ENCODE data around the gene LPCAT1. TPM values are rescaled to one million over a fixed set of nuclear protein-coding genes. Genes with fewer than 3 reads are reported as not detected.

LPCAT1 gene
- total RNA-seq, 1 donor from 2014 or later: 119 TPM

DNA sequence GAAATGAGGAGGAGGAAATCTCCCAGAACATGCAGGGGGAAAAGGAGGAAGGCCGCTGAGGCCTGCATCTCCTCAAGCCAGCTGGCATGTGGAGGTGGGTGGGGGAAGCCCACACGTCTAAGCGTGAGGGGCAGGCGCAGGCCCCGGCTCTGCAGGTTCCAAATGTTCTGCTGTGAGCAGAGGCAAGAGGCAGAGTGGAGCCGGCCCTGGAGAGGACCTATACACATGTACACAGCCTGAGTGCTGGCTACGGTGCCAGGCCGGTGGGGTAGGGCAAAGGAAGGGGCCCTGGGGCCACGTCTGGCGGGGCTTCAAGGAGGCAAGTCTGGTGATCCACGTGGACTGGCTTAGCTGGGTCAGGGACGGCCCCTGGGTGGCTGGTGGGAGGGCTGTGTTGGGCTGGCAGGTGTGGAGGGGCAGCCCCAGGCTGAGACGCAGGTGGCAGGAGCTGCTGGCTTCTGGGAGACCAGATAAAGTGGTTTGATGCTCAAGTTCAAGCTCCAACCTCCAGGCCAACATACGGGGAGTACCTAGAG lies 26.4 kb downstream of the LPCAT1 start:
- DNase-seq (ENCODE audit: low spot score): no peak

DNA sequence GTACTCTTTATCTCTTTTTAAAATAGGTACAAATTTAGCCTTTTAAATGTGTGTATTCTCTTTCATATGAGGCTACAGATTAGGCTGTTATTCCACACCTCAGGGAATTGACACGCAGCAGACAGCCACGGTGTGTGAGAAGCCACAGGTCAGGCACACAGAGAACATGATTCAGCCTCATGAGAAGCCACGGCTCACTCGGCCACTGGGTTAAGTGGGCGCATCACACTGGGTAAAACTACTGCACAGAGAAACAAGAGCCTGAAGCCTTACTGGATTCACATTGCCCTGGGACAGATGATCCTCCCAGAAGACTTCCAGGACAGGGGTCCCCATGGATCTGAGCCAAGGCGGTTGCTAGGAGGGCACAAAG lies 28.2 kb downstream of the LPCAT1 start:
- DNase-seq (ENCODE audit: low spot score): no peak

DNA sequence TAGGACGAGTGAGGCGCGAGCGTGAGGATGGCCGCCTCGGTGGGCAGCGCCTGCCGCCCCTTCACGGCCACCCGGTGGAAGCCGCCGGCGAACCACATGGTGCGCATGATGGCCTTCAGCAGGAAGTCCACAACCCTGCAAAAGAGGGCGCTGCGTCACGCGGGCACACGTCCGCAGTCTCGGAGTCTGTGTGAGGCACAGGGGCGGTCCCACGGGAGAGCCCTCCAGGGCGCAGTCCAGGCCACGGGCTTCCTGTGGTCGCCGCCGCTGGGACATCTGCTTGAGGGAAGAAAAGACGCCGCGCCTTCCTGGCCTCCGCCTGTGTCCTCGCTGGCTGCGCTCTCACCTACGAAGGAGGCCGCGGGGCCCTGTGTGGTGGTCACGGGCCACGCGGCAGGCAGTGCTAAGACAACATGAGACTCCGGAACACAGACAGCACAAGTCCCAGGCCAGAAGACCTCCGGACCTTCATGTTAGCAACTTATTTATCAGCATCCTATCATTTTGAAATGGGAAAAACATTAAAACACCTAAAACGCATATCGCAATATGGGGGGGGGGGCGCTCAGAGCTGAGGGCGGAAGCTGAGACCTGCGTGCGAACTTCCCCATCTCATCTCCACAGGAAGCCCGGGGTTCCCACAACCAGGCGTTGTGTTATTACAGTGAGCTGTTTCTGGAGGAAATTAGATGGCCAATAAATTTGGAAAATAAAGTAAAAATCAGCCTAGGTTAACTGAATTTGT lies 28.8 kb downstream of the LPCAT1 start:
- DNase-seq (ENCODE audit: low spot score): no peak

DNA sequence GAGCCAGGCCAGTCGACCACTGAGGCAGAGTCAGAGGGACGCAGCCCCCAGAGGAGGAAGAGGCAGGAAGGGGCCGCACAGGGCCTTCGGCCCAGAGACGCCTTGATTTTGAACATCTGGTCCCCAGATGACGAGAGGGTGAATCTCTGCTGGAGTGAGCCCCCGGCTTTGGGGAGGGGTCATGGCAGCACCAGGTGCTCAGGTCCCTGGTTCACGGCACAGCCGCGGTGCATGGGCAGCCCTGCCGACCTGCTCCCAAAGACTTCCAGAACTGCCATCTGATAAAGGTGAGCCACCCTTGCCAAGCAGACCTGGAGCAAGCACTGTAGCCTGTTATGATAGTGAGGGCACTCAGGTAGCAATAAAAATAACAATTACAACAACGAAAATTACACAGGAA lies 29.8 kb downstream of the LPCAT1 start:
- DNase-seq (ENCODE audit: low spot score): no peak

DNA sequence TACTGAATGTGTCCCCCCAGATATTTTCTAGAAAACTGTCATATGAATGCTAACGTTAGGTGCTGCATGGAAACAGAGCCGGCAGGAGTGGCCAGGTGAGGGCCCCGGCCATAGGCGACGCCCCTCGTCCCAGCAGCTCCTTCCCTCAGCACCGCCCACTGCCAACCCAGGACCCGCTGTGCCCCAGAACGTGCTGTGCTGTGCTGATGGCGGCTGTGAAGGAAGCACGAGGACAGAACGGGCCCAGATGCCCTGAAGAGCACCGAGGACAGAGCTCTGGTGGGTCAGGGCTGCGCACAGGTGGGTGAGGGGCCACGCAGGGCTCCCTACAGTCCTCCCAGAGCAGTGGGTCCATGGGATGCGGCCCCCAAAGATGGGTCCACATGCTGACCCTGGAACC lies 30.3 kb downstream of the LPCAT1 start:
- DNase-seq (ENCODE audit: low spot score): no peak

DNA sequence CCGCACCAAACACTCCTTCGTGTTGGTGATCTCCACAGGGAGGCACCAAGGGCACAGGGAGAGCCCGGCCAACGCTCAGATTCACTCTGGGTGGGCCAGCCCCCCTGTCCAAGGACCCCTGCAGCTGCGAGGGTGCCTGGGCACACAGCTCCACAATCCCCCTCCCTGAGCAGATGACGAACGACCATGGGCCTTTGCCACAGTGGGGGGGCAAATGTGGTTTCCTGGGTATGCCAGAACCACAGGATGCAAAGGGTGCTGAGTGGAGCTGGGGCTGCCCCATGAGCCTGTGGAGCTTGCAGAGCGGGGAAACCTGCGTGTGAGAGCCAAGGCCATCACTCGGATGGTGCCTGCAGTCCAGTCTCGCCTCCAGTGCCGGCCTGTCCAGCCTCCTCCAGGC lies 31.0 kb downstream of the LPCAT1 start:
- DNase-seq (ENCODE audit: low spot score): no peak

- DNase-seq (ENCODE audit: low spot score): no peak
Measured at GRCh38 chr5:1490376-1490775, 33.4 kb downstream of the LPCAT1 start.

GRCh38 chr5:1489754-1490153 lies 34.0 kb downstream of the LPCAT1 start:
- no peak for DNase-seq (ENCODE audit: low spot score)

- DNase-seq (ENCODE audit: low spot score): no peak
Measured at GRCh38 chr5:1488882-1489680, 34.7 kb downstream of the LPCAT1 start.

DNA sequence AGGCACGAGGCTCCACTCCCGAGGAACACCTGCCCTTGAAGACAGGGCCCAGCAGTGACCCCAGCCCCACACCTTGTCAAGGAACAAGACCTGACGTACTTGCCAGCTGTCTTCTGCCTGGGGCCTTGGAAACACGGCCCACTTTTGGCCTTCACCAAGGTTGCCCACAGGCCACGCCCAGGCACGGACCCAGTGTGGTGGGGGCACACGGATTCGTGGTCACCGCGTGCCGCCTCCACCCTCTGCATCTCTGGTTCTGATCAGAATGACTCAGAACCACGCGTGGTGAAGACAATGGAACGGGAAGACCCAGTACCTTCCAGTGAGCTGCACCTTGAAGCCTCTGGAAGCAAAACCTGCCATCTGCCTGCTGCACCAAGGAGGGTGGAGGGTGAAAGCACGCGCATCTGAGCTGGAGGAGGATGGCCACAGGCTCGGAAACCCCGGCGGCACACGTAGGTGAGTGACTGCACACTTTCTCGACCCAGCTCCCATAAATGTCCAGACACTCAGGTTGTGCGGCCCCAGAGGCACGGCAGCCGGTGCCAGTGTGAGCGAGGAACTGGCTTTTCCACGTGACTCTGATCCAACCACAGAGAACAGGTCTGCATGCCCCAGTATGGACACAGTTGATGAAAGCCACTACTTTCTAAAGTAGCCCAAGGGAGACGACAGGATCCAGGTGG lies 36.5 kb downstream of the LPCAT1 start:
- DNase-seq (ENCODE audit: low spot score): no peak

GRCh38 chr5:1486271-1486670 lies 37.5 kb downstream of the LPCAT1 start:
- DNase-seq (ENCODE audit: low spot score): no peak

DNA sequence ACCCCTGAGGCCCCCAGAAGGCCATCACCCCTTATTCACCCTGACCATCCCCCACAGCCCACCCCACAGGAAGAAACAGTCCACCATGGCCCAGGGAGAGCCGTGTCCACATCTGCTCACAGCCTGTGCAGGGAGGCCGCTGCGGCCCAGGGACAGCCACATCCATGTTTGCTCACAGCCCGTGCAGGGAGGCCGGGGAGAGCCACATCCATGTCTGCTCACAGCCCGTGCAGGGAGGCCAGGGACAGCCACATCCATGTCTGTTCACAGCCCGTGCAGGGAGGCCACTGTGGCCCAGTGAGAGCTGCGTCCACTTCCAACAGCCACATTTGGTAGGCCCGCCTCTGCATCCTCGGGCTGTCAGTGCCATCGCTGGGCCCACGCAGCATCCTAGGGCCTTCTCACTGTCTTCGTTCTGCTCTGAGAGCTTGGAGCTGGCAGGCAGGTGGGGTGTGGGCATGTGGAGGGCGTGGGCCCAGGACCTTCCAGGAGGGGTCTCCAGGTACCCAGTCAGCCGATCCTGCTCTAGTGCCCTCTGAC lies 38.1 kb downstream of the LPCAT1 start:
- no peak for DNase-seq (ENCODE audit: low spot score)

GRCh38 chr5:1484730-1485578 lies 38.8 kb downstream of the LPCAT1 start:
- no peak for DNase-seq (ENCODE audit: low spot score)

DNA sequence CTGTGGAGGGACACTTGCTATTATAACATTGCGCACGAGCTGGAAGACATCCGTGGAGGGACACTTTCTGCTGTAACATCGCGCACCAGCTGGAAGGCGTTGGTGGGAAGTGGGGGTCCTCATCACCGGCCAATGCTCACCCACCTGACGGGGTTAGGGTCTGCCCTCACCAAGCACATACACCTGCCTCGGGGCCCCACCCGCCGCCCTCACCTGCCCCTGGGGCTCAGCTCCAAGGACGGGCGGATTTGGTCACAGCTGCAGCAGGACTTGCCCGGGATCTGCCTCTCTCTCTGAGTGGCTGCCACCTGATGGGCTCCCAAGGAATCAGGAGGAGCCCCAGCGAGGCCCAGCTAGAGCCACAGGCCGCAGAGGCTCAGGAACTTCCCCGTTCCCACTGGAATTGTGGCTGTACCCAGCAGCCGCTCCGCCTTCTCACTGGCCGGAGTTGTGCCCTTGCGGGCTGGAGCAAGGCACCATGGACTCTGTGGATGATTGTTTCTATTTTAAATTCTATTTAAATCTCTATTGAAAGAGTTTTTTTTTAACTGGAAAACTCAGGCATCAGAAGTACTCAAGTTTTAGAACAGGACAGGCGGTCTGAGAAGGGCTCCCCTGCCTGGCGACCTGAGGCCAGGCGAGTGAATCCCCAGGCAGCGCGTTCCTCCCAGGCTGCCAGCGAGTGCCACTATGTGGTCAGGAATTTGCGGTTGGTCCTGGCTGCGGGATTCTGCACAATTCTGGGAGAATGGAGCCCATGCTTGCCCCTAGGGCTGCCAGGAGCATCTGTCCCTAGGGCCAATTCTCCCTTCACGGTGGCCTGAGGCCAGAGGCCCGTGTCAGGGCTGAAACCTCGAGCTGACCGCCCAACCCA lies 39.7 kb downstream of the LPCAT1 start:
- DNase-seq (ENCODE audit: low spot score): no peak

DNA sequence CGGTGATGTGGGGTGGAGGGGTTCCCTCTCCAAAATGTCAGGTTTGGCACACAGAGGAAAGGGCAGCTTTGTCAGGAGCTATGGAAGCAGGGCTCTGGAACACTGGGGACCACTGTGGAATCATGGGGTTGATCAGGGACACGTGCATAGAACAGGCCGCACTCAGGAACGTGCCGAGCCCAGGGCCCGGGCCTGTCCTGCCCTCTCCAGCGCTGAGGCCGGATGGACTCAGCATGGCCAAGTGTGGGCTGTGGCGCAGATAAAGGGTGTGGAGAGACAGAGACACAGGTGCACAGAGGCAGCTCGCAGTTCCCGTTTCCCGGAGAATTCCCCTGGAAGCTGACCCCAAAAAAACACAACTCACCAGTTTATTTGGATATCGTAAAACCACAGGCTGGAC lies 40.7 kb downstream of the LPCAT1 start:
- no peak for DNase-seq (ENCODE audit: low spot score)

- no peak for DNase-seq (ENCODE audit: low spot score)
Measured at GRCh38 chr5:1481959-1482331, 41.8 kb downstream of the LPCAT1 start.

GRCh38 chr5:1481266-1481958 lies 42.3 kb downstream of the LPCAT1 start:
- no peak for DNase-seq (ENCODE audit: low spot score)

DNA sequence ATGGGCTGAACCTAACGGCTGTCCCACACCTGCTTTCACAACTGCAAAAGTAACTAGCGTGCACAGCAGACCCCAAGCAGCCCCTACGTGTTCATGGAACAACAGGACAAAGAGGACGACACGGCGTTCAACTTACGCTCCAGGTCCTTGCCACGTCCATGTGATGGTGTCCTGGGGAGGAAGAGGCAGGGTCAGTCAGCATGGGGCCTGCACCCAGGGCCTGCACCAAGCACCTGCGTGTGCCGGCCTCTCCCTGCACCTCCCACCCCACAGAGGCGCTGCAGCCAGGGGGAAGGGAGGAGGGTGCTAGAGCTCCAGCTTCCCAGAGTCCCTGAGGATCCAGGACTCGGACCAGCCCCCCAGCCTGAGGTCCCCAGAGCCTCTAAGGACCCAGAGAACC lies 43.0 kb downstream of the LPCAT1 start:
- DNase-seq (ENCODE audit: low spot score): no peak

- peak; percentile 43 for DNase-seq (ENCODE audit: low spot score)
Measured at GRCh38 chr5:1480217-1480616, 43.5 kb downstream of the LPCAT1 start.

Data from mucosa of gallbladder (tissue), 1 donor.